NCI-H524 treated with DMSO at 0.1 percent for 48 hours (cell line): Measurements from ENCODE around the gene GALNTL6.
"Not testable (repeated sequence)": the region's sequence is repeated elsewhere in the genome, so short reads cannot be mapped to it uniquely, and the experiment has no call there.

Source experiments
- DNase-seq: peaks from one replicate; lab custom pipeline; 2025; lab: John Stamatoyannopoulos, UW

Gene GALNTL6

GRCh38 chr4:172666711-172667368, 853.6 kb downstream of the GALNTL6 start:
- no peak for DNase-seq

- DNase-seq = no peak
These were observed 861.6 kb downstream of the GALNTL6 start for GRCh38 chr4:172674811-172675210.

- DNase-seq = no peak
These were observed 862.0 kb downstream of the GALNTL6 start for GRCh38 chr4:172675232-172675631.

- no peak for DNase-seq
These were observed 867.5 kb downstream of the GALNTL6 start for GRCh38 chr4:172680691-172681090.

GRCh38 chr4:172683021-172683420, 869.8 kb downstream of the GALNTL6 start:
- no peak for DNase-seq

- DNase-seq = peak; percentile 82
These were observed 872.8 kb downstream of the GALNTL6 start for GRCh38 chr4:172686021-172686420.

- no peak for DNase-seq
These were observed 875.3 kb downstream of the GALNTL6 start for GRCh38 chr4:172688534-172688933.

- DNase-seq = no peak
These were observed 878.3 kb downstream of the GALNTL6 start for GRCh38 chr4:172691552-172691951.

GRCh38 chr4:172692701-172693100, 879.5 kb downstream of the GALNTL6 start:
- DNase-seq = no peak

- no peak for DNase-seq
These were observed 885.1 kb downstream of the GALNTL6 start for GRCh38 chr4:172698256-172698655.

- DNase-seq = no peak
These were observed 892.4 kb downstream of the GALNTL6 start for GRCh38 chr4:172705565-172705964.

- DNase-seq = no peak
These were observed 892.8 kb downstream of the GALNTL6 start for GRCh38 chr4:172706000-172706399.

GRCh38 chr4:172707622-172708021, 894.4 kb downstream of the GALNTL6 start:
- peak; percentile 71 for DNase-seq

GRCh38 chr4:172708184-172708583, 895.0 kb downstream of the GALNTL6 start:
- DNase-seq = peak; percentile 4

- DNase-seq = no peak
These were observed 896.2 kb downstream of the GALNTL6 start for GRCh38 chr4:172709376-172709775.

GRCh38 chr4:172716291-172716690, 903.1 kb downstream of the GALNTL6 start:
- peak; percentile 66 for DNase-seq

- DNase-seq = no peak
These were observed 908.5 kb downstream of the GALNTL6 start for GRCh38 chr4:172721659-172722058.

GRCh38 chr4:172725581-172725980, 912.4 kb downstream of the GALNTL6 start:
- no peak for DNase-seq

GRCh38 chr4:172726001-172726423, 912.8 kb downstream of the GALNTL6 start:
- no peak for DNase-seq

- DNase-seq = no peak
These were observed 914.4 kb downstream of the GALNTL6 start for GRCh38 chr4:172727631-172728030.

- not testable (repeated sequence) for DNase-seq
These were observed 920.4 kb downstream of the GALNTL6 start for GRCh38 chr4:172733645-172734044.

GRCh38 chr4:172734555-172734954, 921.4 kb downstream of the GALNTL6 start:
- no peak for DNase-seq

- DNase-seq = no peak
These were observed 922.8 kb downstream of the GALNTL6 start for GRCh38 chr4:172736046-172736445.

- no peak for DNase-seq
These were observed 927.2 kb downstream of the GALNTL6 start for GRCh38 chr4:172740434-172740833.
